ENCODE data around the gene FBXO34. TPM values are rescaled to one million over a fixed set of nuclear protein-coding genes. Genes with fewer than 3 reads are reported as not detected.

Gene FBXO34
- total RNA-seq, 1 experiment from 2014 or later: 18.8 TPM

DNA sequence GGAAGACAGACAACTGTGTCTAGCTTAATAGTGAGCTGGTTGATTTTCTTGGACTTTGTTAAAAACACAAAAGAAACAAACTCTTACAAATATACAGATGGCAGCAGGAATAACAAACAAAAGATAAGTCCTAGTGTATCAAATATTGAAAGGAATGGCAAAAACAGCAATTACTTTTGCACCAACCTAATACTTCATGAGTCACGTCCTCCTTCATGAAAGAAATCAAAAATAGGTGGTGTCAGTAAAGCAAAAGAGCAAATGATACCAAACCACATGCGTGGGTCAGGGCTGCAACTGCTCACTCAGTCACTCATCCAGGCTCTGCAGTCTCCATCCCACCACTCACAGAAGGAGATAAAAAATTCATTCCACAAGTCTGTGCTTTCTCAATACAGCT lies 128.6 kb downstream of the FBXO34 start:
- TF ChIP-seq, protein P1, sequence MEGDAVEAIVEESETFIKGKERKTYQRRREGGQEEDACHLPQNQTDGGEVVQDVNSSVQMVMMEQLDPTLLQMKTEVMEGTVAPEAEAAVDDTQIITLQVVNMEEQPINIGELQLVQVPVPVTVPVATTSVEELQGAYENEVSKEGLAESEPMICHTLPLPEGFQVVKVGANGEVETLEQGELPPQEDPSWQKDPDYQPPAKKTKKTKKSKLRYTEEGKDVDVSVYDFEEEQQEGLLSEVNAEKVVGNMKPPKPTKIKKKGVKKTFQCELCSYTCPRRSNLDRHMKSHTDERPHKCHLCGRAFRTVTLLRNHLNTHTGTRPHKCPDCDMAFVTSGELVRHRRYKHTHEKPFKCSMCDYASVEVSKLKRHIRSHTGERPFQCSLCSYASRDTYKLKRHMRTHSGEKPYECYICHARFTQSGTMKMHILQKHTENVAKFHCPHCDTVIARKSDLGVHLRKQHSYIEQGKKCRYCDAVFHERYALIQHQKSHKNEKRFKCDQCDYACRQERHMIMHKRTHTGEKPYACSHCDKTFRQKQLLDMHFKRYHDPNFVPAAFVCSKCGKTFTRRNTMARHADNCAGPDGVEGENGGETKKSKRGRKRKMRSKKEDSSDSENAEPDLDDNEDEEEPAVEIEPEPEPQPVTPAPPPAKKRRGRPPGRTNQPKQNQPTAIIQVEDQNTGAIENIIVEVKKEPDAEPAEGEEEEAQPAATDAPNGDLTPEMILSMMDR (IDR thresholded peaks at IDR 0.05): no peak
- TF ChIP-seq, protein P2, sequence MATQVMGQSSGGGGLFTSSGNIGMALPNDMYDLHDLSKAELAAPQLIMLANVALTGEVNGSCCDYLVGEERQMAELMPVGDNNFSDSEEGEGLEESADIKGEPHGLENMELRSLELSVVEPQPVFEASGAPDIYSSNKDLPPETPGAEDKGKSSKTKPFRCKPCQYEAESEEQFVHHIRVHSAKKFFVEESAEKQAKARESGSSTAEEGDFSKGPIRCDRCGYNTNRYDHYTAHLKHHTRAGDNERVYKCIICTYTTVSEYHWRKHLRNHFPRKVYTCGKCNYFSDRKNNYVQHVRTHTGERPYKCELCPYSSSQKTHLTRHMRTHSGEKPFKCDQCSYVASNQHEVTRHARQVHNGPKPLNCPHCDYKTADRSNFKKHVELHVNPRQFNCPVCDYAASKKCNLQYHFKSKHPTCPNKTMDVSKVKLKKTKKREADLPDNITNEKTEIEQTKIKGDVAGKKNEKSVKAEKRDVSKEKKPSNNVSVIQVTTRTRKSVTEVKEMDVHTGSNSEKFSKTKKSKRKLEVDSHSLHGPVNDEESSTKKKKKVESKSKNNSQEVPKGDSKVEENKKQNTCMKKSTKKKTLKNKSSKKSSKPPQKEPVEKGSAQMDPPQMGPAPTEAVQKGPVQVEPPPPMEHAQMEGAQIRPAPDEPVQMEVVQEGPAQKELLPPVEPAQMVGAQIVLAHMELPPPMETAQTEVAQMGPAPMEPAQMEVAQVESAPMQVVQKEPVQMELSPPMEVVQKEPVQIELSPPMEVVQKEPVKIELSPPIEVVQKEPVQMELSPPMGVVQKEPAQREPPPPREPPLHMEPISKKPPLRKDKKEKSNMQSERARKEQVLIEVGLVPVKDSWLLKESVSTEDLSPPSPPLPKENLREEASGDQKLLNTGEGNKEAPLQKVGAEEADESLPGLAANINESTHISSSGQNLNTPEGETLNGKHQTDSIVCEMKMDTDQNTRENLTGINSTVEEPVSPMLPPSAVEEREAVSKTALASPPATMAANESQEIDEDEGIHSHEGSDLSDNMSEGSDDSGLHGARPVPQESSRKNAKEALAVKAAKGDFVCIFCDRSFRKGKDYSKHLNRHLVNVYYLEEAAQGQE (IDR thresholded peaks at IDR 0.05; ENCODE audit: insufficient read depth in 1 of 2, low read depth in 2 of 2, low read length in 1 of 2): no peak
- TF ChIP-seq TCF7L2 (IDR thresholded peaks at IDR 0.05; ENCODE audit: low read depth, low read length) (no peak), POLR2AphosphoS5 (IDR thresholded peaks at IDR 0.05; ENCODE audit: low read depth, low read length) (no peak), SIN3A (IDR thresholded peaks at IDR 0.05; ENCODE audit: borderline replicate concordance, insufficient read depth, low read depth, low read length) (no peak)
- Histone ChIP-seq H3K4me1 (ENCODE audit: control insufficient read depth, insufficient read depth, low read length) (0 out of 2 replicates have a peak, but pooled peaks cover 2% of the 10 kb centered on the region), H3K36me3 (ENCODE audit: control insufficient read depth, insufficient read depth, low read length) (no peaks in the 10 kb centered on the region), H3K9me3 (ENCODE audit: control insufficient read depth, insufficient read depth, low read depth, low read length) (no peaks in the 10 kb centered on the region), H3K27me3 (ENCODE audit: control insufficient read depth, insufficient read depth, low read length) (no peaks in the 10 kb centered on the region), H3K4me3 (ENCODE audit: low read depth in 2 of 2, low read length in 2 of 2) (no peak overlapping the region), H3K27ac (ENCODE audit: low read length) (no peak overlapping the region)
- no TSS peak for BruUV-seq (replicated peaks)
- intact Hi-C loops (cut with micrococcal nuclease; ENCODE audit: unreplicated experiment): no loop called here
- POLR2A ChIA-PET: no interaction called here
- in situ Hi-C loops (cut with HindIII; ENCODE audit: low pct_unique_long_range_greater_than_20kb, low sequenced_read_pairs): no loop called here
- CTCF ChIA-PET: no interaction called here
- ATAC-seq (no peak), DNase-seq (ENCODE audit: low read depth, low spot score) (no peak)

DNA sequence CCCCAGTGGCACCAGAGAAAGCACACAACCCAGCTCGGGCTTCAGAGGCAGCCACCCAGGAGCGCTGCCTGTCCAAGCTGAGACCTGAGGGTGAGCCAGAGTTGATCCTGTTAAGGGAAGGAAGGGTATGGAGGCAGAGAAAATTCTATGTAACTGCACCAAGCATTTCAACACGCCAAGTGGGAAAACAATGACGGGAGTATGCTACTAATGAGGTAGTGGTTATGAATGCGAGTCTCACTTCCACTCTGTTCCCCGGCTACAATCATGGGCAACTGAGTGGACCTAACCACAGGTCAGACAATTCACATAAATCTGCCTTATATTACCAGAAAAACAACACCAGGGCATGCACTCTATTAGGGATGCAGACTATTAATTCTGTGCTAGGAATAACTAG lies 130.5 kb downstream of the FBXO34 start:
- no peaks in the 10 kb centered on the region for H3K9me3 ChIP-seq (ENCODE audit: control insufficient read depth, insufficient read depth, low read depth, low read length)
- CTCF ChIA-PET: no interaction called here
- in situ Hi-C loops (cut with HindIII; ENCODE audit: low pct_unique_long_range_greater_than_20kb, low sequenced_read_pairs): no loop called here
- no peak for ATAC-seq
- no peak overlapping the region for H3K4me3 ChIP-seq (ENCODE audit: low read depth in 2 of 2, low read length in 2 of 2)
- intact Hi-C loops (cut with micrococcal nuclease; ENCODE audit: unreplicated experiment): no loop called here
- H3K27me3 ChIP-seq (ENCODE audit: control insufficient read depth, insufficient read depth, low read length): no peaks in the 10 kb centered on the region
- TF ChIP-seq POLR2AphosphoS5 (IDR thresholded peaks at IDR 0.05; ENCODE audit: low read depth, low read length) (no peak), SIN3A (IDR thresholded peaks at IDR 0.05; ENCODE audit: borderline replicate concordance, insufficient read depth, low read depth, low read length) (no peak), TCF7L2 (IDR thresholded peaks at IDR 0.05; ENCODE audit: low read depth, low read length) (no peak)
- TF ChIP-seq, protein P1 (IDR thresholded peaks at IDR 0.05): no peak
- TF ChIP-seq, protein P2 (IDR thresholded peaks at IDR 0.05; ENCODE audit: insufficient read depth in 1 of 2, low read depth in 2 of 2, low read length in 1 of 2): no peak
- BruUV-seq (replicated peaks): no TSS peak
- H3K36me3 ChIP-seq (ENCODE audit: control insufficient read depth, insufficient read depth, low read length): no peaks in the 10 kb centered on the region
- 0 out of 2 replicates have a peak, but pooled peaks cover 2% of the 10 kb centered on the region for H3K4me1 ChIP-seq (ENCODE audit: control insufficient read depth, insufficient read depth, low read length)
- no peak for DNase-seq (ENCODE audit: low read depth, low spot score)
- POLR2A ChIA-PET: no interaction called here
- no peak overlapping the region for H3K27ac ChIP-seq (ENCODE audit: low read length)

Other genes with a start within 250 kb of the FBXO34 start
- gene WDHD1, start 244.3 kb upstream of the FBXO34 start, total RNA-seq (2021; ENCODE audit: unreplicated experiment): 21.7 TPM
- 19.9 TPM for gene SOCS4, start 244.2 kb upstream of the FBXO34 start, total RNA-seq (2021; ENCODE audit: unreplicated experiment)
- 79.4 TPM for gene MAPK1IP1L, start 219.8 kb upstream of the FBXO34 start, total RNA-seq (2021; ENCODE audit: unreplicated experiment)
- 146 TPM for gene LGALS3, start 142.2 kb upstream of the FBXO34 start, total RNA-seq (2021; ENCODE audit: unreplicated experiment)
- 48.7 TPM for gene DLGAP5, start 79.8 kb upstream of the FBXO34 start, total RNA-seq (2021; ENCODE audit: unreplicated experiment)
- gene ATG14, start 140.4 kb downstream of the FBXO34 start, total RNA-seq (2021; ENCODE audit: unreplicated experiment): 7.1 TPM
- gene TBPL2, start 169.2 kb downstream of the FBXO34 start, total RNA-seq (2021; ENCODE audit: unreplicated experiment): not detected

Data from Panc1 (cell line).